Stimulated activated CD4-positive, alpha-beta T cell treated with anti-CD3 and anti-CD28 coated beads, Interleukin-12 subunit alpha, Interleukin-12 subunit beta, amount 100 ng/mL, for 24 hours (primary cell): ENCODE results near the gene C17orf113.

Experiments
- DNase-seq, 2 experiments: peaks; one replicate each; pipeline ENCODE4 v3.0.0-alpha.2; 2020; ENCODE audit warnings: low read depth in 2 of 2

C17orf113 gene

DNA sequence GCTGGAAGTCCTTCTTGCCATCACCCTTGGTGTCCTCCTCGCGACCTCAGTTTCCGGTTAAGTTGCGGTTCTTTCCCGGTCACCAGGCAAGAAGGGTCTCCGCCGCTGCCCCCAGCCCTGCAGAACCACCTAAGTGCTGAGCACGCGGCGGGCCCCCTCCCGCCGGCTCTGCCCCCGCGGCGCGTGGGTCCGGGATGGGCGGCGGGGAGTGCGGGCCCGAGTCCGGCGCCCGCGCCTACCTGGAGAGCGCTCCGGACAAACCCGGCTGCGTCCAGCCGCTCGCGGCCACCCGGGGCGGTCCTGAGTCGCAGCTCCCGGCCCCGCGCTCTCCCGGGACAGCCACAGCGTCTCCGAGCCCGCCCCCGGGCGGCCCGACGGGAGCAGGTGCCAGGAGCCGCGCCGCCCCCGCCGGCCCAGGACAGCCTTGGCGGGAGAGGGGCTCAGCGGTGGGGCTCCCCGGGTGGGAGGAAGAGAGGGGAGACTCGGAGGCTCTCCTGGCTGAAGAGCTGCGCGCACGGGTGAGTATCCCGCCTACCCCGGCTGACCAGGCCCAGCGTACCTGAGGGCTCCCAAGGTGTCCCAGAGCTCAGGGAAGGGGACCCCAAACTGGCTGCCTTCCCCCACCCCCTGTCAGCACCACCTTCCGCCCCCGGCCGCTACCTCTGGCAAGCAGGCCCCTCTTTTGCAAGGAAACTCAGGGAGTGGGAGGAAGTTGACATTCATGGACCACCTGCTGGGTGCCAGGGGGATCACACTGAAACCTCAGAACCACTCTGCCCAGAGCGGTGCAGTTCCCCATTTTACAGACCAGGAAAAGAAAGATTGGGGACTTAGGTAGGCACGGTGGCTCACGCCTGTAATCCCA lies 22.2 kb upstream of the C17orf113 start:
- no peak for DNase-seq

DNA sequence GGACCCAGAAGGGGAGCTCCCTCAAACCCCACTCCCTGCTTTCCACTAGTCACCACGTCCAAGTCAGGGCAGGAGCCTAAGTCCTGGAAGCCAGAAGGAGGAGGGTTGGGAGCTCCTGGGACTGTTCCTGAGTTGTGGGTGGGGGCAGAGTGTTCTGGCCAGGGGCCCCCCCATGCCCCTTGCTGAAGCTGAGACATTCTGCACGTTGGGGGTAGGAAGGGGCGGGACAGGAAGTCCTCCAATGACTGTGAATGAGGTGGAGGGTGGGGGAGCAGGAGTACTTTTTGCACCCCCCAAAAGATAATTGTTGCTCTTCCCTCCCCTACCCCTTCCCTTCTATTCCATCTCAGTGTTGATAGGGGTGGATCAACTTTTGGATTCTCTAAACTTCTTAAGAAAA lies 21.4 kb upstream of the C17orf113 start:
- no peak for DNase-seq

DNA sequence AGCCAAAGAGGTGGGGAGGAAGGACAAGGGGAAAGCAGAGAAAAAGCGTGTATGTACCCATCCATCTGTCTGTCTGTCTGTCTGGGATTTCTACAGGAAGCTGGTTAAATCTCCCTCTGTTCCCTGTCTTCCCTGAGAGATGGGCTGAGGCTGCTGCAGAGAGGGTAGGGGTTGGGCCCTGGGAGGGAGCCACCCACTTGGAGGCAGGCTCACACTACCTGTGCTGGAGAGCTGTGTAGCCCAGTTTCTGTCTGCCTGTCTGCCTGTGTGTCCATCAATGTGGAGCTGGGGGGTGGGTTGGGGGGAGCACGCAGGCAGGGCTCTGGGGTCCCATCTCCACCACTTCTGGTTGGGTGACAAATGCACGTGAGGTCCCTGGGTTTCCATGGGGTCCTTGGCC lies 18.6 kb upstream of the C17orf113 start:
- DNase-seq = no peak

DNA sequence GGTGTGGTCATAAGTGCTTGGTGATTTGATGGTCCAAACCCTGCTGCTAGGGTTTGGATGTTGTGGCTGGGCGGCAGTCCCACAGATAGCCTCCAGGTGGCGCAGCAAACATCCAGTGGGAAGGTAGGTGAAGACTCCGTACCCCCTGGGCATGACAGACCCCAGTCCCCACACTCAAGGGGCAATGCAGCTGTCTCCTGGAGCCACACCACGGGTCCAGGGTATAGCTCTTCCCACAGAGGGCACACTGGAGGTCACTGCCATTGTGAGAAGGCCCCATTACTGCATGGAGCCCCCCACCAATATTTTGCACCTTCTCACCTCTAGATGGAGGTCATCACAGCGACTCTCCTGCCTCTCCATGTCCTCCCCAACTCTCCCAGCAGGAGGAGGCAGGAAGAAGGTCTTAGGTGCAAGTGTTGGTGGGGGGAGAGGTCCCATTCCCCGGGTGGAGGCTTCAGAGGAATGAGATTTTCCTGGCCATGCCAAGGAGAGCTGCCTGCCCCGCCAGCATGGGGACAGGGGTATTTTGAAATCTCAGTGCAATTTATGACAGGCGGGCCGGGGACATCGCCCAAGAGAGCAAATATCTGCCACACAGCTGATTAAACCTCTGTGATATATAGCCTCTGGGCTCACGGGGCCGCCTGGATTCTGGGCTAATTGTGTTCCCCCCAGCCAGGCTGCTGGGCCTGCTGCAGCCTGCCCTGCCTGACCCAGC lies 17.1 kb upstream of the C17orf113 start:
- peak; percentile 31 to 77 for DNase-seq

DNA sequence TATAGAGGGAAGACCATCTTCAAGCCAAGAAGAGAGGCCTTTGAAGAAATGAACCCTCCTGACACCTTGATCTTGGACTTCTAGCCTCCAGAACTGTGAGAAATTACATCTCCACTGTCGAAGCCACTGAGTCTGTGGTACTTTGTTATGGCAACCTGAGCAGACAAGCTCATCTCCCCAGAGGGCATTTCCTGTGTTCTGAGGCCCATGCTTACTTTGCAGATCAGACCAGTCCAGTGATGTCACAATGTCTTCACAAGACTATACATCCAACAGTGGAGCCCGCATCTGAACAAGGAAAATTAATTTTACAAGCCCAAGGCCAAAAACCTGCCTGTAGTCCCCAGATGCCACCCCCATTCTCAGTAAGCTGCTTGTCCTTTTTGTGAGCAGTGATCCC lies 14.8 kb upstream of the C17orf113 start:
- DNase-seq = no peak

DNA sequence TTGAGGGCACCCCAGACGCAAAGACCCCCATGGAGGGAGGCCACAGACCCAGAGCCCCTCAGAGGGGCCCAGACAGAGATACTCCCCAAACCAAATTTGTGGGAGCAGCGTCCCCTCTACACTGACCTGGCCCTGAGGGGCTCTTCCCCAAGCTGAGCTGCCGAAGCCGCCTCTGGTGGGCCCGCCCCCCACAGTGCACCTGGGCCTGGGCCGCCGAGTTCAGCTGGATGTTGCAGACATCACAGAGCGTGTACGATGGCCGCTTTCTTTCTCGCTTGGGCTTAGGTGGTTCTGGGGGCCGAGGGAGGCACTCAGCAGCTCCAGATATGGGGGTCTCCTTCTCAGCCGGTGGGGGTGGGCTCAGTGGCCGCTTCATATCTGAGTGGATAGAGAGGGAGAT lies 12.3 kb upstream of the C17orf113 start:
- no peak for DNase-seq

DNA sequence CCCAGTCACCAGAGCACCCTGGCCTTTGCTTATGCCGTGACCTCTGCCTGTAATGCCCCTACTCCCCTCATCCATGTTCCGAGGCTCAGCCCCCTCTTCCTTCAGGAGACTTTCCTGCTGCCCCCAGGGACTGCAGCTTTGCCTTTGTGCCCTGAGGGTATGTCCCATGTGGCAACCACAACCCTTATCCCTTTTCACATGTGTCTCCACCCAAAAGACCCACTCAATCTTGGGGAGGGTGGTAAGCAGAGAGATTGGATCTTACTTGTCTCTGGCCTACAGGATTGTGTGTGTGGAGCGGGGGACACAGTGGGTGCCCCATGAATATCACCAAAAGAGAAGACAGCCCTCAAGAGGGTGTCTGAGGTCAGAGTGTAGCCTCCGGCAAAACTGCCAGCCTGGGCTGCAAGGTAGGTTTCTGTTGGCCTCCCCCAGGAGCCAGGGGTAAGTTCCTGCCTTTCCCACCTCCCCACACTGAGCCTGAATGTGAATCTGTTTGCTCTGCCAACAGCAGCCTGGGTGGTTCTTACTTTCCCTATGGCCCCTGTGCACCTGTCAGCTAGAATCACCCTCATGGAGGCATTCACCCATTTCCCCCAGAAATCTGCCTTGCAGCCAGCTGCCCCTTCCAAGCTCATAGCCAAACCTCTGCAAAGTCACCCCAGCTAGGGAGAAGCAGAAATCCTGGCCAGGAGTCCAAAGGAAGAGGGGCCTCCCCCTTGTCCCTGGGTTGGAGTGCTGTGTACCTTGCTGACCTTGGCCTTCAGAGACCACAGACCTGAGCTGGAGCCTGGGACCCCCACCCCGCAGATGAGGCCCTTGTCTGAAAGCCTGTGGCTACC lies 11.5 kb upstream of the C17orf113 start:
- DNase-seq = no peak

DNA sequence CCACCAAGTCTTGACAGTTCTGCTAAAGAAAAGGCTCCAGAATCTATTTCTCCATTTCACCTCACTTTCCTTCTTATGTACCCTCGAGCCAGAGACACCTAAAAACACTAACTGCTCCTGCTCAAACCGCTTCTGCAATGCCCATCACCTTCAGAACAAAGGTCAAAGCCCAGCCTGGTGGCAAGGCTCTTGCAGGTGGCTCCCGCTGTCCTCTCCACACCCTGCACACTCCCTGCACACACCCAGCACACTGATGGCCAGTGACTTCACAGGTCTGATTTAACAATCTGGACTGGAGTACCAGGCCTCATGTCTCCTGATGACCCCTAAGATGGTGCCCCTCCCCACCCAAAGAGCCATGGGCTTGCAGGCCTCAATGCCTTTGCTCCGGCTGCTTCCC lies 9.8 kb upstream of the C17orf113 start:
- no peak for DNase-seq

DNA sequence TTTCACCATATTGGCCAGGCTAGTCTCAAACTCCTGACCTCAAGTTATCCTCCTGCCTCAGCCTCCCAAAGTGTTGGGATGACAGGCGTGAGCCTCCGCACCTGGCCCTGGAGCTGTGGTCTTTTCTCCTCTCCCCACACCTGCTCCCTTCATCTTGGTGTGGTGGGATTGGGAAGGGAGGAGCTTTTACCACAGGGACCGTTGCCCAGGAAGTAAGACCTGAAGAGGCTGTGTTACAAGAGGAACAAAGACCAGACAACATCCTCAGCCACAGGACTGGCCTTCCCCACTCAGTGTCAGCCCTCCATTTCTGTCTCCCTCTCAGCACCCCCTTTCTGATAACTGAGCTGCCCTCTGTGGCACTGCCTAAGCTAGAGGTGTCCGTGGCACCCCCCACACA lies 9.4 kb upstream of the C17orf113 start:
- no peak for DNase-seq

DNA sequence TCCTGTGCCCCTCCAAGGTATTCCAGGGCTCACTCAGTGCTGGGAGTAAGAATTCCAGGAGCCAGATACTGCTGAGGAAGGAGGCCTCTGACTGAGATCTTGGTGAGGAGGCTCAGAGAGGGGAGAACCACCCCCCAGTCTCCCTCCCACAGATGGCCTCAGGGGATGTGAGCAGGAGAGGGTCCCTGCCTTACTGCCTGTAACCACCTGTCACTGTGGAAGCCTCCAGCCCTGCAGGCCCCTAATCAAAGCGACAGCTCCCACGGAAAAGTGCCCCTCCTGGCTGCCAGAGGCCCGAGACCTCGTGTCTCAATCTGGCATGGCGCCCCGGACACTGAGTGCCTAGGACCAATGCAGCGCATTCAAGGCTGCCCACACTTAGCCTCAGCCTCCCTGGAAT lies 7.7 kb upstream of the C17orf113 start:
- DNase-seq = no peak

DNA sequence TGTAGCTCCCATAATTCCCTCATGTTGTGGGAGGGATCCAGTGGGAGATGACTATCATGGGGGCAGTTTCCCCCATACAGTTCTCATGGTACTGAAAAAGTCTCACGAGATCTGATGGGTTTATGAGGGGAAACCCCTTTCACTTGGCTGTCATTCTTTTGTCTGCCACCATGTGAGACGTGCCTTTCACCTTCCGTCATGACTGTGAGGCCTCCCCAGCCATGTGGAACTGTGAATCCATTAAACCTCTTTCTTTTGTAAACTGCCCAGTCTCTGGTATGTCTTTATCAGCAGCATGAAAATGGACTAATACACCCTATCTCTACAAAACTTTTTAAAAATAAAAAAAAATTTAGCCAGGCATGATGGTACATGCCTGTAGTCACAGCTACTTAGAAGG lies 6.2 kb upstream of the C17orf113 start:
- DNase-seq = no peak

DNA sequence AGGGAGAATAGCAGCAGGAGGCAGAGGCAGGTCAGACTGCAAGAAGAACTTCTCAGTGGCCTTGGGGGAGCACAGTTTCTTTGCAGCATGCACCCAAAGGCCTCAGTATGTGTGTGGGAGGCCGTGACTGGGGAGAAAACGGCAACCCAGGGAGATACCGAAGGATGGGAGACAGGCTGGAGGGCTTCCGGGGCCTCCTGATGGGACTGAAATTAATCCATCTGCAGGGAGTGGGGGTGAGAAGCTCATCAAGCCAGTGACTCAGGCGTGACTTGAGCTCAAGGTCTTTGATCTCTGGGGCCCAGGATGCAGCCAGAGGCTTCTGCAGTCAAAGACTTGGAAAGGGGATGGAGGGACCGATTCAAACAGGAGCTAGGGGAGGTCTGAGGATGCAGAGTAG lies 5.1 kb upstream of the C17orf113 start:
- DNase-seq = no peak

DNA sequence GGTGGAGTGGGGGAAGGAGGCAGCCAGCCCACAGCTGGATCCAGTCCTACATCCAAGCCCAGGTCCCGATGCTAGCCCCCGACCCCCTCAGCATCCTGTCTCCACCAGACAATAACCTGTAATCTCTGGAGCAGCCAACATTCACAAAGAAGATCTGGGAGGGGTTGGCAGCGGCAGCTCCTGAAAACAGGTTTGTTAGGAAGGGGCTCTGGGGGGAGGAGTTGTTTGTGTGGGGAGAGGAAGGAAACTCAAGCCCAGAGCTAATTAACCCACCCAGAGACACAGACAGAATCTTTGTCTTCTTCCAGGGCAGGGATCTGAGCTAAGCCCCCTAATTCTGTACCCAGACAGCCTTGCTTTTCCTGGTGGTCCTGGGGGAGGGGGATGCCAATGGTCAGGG lies 4.6 kb upstream of the C17orf113 start:
- DNase-seq = no peak

DNA sequence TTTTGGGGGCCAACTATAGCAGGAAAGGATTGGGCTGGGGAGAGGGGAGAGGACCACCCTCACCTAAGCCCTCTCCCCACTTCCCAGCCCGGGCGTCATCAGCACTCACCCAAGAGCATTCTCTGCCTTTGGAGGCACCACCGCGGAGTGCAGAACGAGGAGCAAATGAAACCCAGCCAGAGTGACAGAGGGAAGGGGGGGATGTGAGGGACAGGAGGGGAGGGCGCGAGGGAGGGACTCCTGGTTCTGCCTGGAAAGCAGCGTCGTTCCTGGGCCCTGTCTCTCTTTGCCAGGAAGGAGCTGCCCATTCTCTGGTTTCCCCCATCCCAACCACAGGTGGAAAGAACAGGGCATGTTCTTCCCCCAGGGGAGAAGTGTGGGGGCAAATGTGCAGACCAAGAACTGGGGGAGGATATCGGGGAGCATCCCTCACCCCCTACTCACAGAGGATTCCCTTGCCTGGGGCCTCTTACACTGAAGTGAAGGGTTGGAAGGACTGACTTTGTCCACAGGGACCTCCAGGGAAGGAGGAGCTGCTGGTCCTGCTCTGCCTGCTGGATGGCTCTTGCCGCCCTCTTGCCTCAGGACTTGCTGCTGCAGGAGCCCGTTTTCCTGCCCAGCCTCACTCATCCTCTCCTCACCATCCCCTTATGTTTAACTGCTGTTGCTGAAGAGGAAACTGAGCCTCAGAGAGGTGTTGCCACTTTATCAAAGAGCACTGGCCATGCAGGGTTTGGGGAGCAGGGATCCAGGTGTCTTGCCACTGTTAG lies 3.5 kb upstream of the C17orf113 start:
- DNase-seq = no peak

DNA sequence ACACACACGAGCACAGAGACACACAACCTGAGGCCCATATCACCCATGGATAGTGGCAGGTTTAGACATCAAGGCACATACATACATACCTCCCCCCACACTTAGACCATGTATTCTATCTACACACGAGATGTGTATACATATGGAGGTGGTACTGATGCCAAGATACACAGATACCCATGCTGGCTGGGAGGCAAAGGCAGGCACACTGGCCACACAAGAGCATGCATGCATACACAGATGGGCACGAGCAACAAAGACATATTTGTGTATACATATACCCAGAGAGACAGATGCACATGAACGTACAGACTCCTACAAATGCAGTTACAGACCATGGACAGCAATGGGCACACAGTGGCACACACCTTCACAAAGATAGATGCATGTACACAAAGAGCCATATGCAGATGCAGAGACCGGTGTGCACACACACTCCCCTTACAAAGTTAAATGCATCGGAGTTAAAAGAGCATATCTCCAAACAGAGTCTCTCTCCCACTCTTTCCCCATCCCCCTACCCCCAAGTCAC lies 2.0 kb upstream of the C17orf113 start:
- DNase-seq = no peak

DNA sequence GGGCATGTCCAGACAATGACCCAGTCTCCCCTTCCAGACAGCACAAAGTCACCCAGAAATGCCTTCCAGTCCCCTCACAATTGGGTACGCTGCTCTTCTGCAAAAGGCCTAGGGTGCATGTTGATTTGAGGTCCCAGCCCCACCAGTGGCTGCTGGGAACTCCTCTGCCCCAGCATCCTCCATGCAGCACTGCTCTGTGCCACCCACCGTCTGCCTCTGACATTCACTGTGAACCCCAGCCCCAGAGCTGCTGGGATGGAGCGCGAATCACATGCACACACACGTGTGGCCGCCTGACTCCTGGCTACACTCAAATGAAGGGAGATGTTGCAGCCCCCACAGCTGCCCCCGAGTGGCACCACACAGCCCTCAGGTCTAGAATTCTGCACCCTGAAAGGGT lies 1.2 kb upstream of the C17orf113 start:
- no peak for DNase-seq

DNA sequence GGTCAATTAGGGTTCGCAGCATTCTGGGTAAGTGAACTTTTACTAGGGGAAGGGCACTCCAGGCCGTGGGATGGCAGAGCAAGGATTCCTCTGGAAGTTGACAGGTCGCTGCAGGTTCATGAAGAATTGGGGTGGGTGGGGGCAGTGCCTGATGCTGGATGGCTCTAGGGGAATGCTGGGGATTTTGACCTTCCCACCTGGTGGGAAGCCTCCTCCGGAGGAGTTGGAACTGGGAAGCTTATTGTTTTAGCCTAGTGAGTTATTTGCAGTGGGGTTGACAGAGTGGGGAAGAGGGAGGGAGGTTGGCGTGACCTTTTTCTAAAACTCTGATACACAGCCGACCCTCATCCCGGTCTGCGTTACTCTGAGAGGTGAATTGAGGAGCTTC lies 606 bp upstream of the C17orf113 start:
- DNase-seq = no peak

DNA sequence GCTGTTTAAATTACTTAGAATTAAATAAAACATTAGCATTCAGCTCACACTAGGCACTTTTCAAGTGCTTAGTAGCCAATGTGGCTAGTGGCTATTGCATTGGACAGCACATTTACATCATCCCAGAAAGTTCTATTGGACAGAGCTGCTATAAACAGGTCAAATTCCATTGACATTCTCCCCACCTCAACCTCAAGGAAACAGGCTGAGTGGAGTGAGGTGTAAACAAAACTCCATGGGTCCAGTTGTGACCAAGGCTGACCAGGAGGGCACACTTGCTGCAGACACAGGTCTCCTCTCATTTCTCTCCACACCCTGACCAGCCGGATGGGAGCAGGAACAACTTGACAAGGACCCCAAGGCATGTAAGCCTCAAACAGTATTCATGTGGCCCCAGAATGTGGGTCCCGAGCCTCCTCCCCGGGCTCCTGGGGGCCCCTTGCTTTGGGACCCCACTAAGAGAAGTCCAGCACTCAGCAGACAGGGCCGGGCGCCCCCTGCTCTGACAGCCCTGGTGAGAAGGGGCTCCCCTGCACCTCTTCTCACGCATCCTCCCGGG lies 488 bp downstream of the C17orf113 start:
- no peak for DNase-seq

DNA sequence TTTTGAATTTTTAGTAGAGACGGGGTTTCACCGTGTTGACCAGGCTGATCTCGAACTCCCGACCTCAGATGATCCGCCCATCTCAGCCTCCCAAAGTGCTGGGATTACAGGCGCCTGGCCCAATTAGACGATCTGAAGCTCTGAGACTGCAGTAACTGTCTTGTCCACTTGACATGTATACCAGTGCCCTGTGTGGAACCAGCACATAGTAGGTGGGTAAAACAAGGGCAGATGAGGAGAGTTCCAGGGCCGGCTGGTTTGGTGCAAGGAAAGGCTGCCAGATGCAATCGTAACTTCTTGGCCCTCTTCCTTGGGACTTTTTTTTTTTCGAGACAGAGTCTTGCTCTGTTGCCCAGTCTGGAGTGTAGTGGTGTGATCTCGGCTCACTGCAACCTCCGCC lies 3.1 kb downstream of the C17orf113 start:
- no peak for DNase-seq

DNA sequence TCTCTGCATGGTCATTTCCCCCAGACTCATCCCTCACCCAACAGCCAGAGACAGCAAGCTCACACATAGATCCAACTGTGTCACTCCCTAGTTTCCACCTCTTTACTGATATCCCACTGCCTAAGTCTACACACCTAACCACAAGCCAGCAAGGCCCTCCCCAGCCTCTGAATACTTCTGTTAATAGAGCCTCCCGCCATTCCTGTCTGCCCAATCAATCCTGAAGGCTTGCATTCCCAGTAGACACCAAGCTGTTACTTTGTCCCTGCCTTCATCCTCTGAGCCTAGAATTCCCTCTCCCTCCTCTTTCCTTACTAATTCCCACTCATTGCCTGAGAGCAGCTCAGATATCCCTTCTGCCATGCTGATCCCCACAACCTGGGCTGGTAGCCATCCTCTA lies 4.7 kb downstream of the C17orf113 start:
- DNase-seq = no peak
